GM18502 (cell line): ENCODE results near the gene ADGRE2.

Experiments used
- ATAC-seq: cut with Tn5 transposase; IDR thresholded peaks from one replicate; pipeline ENCODE4 v1.9.1; 2021; ENCODE audit warnings: mild to moderate bottlenecking; ENCODE audit not compliant: unreplicated experiment, poor library complexity

ADGRE2 gene

DNA sequence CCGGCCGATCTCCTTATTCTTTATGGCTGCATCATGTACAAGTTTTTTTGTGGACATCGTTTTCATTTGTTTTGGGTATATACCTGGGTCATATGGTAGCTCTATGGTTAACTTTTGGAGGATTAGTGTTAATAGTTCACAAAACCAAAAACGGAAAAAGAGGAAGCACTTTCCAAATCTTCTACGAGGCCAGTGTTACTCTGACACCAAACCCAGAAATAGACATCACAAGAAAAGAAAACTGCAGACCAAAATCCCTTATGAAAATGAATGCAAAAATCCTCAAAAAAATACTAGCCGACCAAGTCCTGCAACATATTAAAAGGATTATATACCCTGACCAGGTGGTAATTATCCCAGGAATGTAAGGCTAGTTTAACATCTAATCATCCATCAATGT lies 29.8 kb downstream of the ADGRE2 start:
- no peak for ATAC-seq

DNA sequence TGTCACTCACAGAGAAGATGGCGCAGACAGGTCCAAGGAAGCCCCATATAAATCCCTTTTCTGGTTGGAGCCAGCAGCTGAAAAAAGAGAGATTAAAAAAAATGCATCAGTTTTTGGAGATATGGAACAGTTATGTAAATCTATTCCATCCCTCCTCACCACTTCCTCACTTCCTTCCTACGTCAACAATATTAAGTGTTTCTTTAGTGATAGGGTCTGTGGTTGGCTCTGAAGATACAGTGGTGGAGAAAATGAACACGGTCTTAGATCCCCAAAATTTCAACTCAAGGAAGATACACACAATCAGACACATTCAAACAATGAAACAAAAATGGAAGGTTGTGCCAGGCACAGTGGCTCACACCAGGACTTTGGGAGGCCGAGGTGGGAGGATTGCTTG lies 31.5 kb downstream of the ADGRE2 start:
- ATAC-seq, result no peak

DNA sequence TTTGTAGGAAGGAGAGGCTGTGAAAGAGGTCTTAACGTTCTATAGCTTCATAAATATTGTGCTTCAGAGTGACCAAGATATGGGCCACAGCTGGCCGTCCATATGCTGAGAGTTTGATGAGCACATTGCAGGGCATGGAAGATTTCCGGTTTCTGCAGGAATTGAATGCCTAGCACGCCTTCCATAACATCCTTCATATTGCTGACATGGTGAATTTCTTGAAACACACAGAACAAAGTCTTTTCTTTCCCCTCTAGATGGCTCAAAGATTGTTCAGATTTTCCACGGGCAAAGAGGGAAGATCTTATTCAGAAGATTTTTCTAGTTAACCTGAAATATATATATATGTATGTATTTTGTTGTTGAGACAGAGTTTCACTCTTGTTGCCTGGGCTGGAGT lies 42.4 kb downstream of the ADGRE2 start:
- no peak for ATAC-seq

DNA sequence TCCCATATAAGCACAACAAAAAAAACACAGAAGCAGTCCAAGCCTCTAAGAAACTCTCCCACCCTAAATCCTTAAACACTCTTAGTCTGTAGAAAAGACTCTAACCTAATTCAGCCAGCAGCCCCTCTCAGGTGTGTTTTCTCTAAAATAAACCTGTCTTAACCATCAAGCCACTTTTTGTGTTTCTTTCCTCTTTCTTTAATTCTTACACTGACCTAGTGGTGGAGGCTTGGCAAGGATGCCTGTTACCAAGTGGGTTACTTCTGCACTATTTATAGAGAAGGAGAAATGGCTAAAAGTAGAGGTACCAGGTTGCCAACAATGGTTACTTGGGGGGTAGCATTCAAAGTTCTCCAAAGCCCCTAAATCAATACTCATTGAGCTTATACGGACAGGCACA lies 44.8 kb downstream of the ADGRE2 start:
- no peak for ATAC-seq

DNA sequence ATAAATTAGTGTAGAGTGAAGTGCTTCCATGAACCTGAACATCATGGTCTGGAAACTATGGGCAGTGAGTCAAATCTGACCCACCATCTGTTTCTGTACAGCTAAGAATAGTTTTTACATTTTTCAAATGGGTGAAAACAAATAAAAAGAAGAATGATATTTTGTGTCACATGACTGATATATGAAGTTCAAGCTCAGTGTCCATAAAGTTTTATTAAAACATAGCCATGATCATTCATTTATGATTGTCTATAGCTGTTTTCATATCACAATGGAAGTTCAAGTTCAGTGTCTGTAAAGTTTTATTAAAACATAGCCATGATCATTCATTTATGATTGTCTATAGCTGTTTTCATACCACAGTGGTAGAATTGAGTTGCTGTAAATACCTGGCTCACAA lies 45.9 kb downstream of the ADGRE2 start:
- no peak for ATAC-seq

DNA sequence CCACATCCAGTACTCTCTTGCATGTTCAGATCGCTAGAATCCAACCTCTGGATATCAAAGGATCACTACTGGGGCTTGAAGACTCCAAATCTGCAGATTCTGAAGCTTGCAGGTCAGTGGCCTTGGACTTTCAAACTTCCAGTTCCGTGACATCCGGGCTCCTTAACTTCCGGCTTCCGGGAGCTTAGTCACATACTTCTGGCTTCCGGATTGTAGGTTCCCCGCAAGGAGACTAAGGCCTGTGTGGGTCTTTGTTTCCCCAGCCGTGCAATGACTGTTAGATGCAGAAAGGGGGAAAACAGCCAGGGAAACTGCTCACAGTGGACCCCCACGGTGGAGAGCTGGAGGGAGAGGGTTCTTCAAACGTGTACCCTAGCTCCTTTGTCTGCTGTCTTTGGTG lies 47.2 kb downstream of the ADGRE2 start:
- ATAC-seq, result no peak

DNA sequence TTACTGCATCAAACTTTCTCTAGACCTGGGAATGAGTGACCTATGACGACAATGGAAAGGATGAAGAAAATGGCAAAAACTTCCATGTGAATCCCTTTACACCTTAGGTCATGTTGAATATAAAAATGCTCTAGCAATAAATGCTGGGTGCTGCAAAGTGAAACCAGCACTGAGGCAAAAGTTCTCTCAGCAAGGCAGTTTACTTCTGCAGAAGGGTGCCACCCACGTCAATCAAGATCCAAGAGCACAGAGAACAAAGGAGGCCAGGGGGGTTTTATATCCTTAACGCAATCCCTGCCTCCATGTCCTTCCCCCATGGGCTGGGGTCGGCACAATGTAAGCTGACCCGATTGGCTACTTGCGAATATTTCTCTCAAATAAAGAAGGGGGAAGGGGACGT lies 49.8 kb downstream of the ADGRE2 start:
- ATAC-seq, result no peak

DNA sequence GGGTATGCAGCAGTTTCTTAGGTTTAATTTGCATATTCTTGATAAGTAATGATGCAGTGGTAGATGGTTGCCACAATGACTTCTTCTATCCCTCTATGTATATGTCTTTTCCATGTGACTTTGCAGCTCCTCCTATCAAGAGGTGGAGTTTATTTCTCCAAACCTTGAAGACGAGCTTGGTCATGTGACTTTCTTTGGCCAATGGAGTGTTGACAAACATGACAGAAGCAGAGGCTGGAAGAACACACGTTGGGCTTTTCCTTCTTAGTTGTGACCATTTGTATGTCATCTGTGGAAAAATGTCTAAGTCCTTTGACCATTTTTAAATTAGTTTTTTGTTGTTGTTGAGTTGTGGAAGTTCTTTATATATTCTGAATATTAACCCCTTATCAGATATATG lies 56.2 kb downstream of the ADGRE2 start:
- no peak for ATAC-seq

DNA sequence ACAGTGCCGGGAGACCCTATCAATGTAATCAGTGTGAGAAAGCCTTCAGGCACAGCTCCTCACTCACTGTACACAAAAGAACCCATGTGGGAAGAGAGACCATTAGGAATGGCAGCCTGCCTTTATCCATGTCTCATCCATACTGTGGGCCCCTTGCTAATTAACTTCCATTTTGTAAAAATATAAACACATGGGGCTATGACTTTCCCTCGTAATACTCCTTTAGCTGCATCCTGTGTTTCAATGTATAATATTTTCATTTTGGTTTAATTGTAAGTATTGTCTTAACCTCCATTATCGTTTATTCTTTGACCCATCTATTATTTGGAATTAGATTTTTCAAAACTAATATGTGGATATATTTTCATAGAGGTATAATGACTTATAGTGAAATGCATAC lies 59.2 kb downstream of the ADGRE2 start:
- ATAC-seq, result no peak

DNA sequence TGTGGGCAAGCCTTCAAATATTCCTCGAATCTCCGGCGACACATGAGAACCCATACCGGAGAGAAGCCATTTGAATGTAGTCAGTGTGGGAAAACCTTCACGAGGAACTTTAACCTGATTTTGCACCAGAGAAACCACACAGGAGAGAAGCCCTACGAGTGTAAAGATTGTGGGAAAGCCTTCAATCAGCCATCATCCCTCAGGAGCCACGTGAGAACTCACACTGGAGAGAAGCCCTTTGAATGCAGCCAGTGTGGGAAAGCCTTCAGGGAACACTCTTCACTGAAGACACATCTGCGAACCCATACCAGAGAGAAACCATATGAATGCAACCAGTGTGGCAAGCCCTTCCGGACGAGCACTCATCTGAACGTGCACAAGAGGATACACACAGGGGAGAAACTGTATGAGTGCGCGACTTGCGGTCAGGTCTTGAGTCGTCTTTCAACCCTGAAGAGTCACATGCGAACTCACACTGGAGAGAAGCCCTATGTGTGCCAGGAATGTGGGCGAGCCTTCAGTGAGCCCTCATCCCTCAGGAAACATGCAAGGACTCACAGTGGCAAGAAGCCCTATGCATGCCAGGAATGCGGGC lies 59.7 kb downstream of the ADGRE2 start:
- no peak for ATAC-seq

DNA sequence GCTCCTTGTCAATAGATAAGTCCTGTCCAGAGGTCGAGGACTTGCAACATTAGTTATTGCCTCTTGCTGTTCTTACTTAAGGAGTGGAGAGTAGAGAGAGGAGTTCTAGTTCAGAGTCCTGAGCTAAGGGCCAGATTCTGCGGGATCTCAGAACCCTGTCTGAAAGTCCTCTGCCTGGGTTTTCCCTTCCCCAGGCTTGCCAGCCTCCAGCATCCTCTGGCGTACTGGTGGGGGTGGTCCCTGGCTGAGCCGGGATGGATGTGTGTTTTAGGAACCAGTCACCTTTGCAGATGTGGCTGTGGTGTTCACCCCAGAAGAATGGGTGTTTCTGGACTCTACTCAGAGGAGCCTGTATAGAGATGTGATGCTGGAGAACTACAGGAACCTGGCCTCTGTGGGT lies 62.5 kb downstream of the ADGRE2 start:
- no peak for ATAC-seq

DNA sequence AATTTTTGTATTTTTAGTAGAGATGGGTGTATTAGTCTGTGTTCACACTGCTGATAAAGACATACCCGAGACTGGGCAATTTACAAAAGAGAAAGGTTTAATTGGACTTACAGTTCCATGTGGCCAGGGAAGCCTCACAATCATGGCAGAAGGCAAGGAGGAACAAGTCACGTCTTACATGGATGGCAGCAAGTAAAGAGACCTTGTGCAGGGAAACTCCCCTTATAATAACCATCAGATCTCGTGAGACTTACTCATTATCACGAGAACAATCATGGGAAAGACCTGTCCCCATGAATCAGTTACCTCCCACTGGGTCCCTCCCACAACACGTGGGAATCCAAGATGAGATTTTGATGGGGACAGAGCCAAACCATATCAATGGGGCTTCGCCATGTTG lies 73.9 kb downstream of the ADGRE2 start:
- no peak for ATAC-seq

DNA sequence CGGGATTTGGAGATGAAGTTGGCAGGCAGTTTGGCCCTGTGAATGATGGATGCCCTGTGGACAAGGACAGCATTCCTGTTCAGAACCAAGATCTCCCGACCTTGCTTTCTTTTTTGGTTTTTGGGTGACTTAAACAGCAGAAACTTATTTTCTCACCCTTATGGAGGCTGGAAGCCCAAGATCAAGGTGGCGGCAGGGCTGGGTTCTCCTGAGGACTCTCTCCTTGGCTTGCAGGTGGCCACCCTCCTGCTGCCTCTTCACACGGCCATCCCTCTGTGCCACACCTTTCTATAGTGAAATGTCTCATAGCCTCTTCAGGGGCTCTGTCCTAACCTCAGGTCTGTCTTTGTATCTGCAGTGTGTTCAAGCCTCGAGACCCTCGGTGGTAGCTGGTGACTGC lies 74.5 kb downstream of the ADGRE2 start:
- no peak for ATAC-seq

DNA sequence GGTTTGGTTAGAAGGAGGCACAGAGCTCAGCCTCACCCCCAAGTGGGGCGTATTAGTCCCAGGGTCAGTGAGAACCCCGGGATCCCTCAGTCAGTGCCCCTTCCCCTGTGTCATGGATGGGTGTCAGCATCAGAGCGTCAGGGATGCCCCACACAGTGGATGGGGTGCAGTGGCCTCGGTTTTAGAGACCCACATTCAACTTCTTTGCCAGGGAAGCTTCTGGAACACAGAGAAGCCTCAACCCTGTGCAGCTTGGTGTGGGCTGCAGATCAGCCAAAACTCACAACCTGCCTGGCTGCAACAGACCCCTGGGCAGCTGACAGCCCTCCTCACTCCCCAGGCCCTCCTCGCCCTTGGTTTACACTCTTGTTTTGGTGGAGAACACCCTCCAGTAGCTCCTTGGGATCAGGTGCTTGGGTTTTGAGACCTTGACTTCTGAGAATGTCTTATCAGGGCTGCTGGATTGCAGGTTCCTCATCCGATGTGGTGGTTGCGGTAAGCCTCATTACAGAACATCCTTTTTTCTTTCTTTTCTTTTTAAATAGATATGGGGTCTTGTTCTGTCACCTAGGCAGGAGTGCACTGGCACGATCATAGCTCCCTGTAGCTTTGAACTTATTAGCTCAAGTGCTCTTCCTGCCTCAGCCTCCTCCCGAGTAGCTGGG lies 77.5 kb downstream of the ADGRE2 start:
- no peak for ATAC-seq

DNA sequence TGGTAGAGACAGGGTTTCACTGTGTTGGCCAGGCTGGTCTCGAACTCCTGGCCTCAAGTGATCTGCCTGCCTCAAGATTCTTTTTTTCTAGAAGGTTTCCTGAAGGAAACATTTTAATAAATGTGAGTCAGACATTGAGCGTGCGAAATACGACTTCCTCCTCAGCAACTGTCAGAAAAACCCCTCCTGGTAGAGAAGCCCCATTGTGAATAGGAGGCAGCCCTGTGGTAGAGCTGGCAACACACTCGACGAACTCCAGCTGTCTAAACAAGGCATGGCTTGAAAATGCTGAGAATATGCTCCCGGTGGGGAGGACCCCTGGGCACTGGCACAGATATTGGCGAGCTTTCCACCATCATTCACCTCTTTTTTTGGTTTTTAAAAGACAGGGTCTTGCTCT lies 78.7 kb downstream of the ADGRE2 start:
- no peak for ATAC-seq

DNA sequence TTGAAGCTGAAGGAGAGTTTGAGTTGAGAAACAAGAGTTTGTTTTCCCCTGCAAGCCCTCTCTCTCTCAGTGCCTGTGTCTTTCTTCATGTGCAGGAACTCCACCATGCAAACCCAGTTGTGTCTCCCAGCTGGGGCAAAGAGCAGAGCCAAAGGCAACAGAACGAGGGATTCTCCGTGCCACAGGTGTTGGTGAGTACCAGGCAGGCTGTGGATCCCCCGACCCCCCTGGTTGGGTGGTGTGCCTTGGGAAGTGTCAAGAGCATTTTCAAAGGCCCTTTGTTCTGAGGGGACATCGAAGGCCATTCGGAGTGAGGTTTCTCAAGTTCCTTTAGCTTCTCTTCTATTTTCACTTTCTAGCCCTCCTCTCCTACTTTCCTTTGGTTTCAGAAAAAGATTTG lies 82.9 kb downstream of the ADGRE2 start:
- ATAC-seq, result no peak

DNA sequence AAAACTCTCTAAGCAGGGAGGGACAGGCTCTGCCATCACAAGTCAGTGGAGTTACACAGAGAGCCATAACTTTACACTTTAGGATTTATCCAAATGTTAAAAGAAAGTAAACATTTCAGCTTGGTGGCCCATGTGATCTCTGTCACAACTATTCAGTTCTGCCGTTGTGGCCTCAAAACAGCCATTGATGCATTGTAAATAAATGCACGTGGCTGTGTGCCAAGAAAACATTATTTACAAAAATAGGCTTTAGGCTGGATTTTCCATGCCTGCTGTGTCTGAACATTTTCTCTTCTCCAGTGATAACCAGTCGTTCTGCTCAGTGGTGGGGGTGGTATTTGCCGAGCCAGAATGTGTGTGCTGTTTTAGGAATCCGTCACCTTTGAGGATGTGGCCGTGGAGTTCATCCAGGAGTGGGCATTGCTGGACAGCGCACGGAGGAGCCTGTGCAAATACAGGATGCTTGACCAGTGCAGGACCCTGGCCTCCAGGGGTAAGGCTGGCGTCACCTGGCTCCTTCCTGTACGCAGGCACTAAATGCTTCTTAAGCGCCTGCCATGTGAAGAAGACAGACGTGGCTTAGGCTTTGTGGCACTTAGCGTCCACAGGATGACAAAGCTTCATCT lies 83.6 kb downstream of the ADGRE2 start:
- no peak for ATAC-seq

DNA sequence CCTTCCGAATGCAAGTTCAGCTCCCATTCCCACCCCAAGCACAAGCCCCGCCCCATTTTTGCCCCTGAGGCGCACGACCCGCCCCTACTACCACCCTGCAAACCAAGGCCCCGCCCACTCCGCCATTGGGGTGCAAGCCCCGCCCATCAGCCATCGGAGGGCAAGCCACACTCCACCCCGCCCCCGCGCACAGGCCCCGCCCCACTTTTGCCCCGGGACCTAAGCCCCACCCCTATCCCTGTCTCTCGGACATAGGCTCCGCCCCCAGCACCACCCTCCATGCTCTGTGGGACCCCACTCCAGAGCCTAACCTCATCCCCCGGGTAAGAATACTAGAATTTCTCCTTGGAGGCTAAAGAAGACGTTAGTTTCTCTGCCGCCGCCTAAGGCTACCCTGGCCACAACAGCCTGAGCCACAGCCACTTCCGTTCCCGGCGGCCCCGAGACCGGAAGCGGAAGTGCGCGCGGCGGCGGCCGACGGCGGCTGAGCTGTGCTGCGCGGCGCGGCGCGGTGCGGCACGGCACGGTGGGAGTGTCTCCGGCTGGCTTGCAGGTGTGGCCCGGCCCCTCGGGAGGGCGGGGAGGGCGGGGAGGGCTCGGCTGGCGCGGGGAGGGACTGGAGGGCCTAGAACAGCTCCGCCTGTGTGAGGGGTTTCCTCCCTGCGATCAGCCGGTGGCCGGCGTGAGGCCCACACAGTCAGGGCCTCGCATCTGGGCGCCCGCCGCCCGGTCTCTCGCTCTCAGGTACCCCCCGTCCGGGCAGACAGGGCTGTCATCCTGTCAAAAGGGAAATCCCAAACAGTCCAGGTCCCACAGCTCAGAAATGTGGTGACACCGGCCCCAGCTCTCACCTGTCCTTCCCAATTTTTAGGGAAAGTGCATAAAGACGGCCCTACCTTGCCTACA lies 88.5 kb downstream of the ADGRE2 start, which contains the start of gene ZNF333:
Gene ZNF333, plus strand, starts transcription at position 451 of the 906 bp plus-strand sequence. CDS start 3,444 bp downstream, outside the sequence.
- peak; percentile 91 for ATAC-seq

DNA sequence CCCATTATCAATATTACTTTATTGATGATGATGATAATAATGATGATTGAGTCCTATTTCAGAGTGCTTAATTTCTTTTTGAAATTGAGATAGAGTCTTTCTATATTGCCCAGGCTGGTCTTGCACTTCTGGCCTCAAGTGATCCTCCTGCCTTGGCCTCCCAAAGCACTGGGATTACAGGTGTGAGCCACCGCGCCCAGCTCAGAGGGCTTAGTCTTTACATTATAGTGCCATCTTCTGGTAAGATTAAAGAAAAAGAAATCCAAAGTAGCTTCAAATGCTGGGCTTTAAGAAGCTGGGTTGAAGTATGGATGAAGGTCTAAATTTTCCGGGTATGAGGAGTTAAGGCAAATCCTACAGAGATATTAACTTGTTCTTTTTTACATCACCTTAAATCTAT lies 91.9 kb downstream of the ADGRE2 start:
- ATAC-seq, result no peak

DNA sequence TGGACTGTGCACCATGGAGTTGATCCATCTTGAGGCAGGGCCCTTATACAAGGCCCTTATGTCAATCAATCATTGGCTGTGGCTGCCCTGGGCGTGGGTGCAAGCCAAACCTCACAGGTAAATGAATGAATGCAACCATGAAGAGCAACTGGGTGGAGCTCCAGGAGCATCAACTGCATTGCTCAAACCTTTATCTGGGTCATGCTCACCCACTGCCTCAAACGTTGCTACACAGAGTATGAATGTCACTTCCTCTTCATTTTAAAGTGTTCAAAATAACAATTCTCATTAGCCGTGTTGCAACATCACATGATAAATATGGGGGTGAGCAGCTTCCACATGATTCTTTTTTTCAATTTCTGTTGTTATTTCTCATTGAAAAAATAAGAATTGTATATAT lies 94.9 kb downstream of the ADGRE2 start:
- no peak for ATAC-seq
